ENCODE data around the gene TUBA8.
"Not testable (repeated sequence)": the region's sequence is repeated elsewhere in the genome, so short reads cannot be mapped to it uniquely, and the experiment has no call there.

TUBA8 gene

DNA sequence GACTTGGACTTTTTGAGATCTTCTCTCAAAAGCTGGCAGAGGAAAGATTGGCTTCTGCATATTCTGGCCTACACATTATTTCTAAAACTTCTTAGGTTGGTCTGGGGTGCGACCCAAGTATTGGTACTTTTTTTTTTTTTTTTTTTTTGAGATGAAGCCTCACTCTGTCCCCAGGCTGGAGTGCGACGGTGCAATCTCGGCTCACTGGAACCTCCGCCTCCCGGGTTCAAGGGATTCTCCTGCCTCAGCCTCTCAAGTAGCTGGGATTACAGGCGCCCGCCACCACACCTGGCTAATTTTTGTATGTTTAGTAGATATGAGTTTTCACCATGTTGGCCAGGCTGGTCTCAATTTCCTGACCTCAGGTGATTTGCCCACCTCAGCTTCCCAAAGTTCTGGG lies 50.0 kb downstream of the TUBA8 start:
- not testable (repeated sequence) for DNase-seq (ENCODE audit: low read depth, low spot score); H3K27ac ChIP-seq

DNA sequence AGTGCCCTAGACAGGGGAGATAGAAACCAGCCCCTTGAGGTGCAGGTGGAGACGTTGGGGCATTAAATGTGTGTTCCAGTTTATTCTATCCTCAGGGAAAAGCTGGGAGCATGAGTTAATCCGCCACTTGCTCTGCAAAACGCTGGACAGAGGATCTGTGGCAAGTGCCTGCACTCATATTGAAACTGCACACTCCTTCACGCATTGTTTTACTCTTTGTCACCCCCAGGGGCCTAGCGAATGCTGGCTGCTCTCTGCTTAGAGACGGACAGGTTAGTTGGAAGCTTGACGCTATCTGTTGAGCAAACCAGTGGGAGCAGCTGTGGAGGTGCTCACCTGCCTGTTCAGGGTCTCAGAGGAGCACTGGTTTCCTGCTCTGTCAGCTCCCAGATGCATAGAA lies 53.2 kb downstream of the TUBA8 start:
- DNase-seq (ENCODE audit: low read depth, low spot score); H3K27ac ChIP-seq: not testable (repeated sequence)

DNA sequence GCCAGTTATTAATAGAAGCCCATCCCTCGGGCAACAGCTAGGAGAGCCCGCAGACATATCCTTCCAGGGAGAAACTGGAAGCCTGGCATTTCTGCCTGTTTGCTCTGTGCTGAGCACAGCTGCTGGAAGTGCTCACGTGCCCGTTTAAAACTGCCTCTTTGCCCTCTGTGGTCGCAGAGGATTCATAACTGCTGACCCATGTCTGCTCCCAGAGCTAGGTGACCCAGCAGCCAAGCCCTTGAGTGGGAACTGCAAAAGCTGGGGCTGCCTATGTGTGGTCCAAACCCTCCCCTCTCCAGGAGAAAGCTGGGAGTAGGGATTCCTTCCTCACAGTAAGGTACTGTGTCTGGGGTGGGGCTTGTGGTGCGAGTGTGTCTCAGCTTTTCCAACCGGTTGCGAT lies 54.0 kb downstream of the TUBA8 start:
- H3K27ac ChIP-seq; DNase-seq (ENCODE audit: low read depth, low spot score): not testable (repeated sequence)

DNA sequence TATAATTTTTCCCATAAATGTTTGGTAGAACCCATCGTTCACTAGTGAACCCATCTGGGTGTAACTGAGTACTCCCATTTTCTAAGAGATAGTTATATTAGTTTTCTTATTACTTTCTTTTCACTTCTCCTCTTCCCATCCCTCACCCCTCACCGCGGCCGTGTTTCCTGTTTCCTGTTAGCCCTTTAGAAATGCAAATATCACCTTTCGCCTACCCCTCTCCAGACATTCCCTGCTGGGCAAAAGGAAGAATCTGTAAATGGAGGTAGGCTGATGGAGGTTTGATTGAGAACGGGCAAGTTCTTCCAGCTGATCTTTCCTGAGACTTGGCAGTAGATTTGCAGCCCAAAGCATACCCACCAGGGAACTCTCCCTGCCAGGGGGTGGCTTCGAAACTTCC lies 54.7 kb downstream of the TUBA8 start:
- H3K27ac ChIP-seq; DNase-seq (ENCODE audit: low read depth, low spot score): not testable (repeated sequence)

DNA sequence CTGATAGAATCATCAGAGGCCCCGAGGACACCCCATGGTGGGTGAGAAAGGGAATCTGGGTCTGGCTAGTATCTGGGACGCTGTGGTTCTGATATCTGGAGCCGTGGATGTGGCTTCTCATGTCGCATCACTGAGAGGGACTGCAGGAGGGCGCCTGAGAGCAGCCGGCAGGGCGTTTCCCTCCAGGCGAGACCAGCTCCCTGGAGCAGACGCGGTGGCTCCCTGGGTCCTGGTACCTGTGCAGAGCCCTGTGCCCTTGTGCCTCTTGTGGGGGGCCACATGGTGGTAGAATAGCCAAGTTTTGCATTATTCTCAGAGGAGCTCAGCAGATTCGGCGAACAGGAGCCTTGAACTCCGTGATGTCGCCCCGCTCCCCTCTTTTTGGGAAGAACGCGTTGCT lies 59.7 kb downstream of the TUBA8 start:
- not testable (repeated sequence) for DNase-seq (ENCODE audit: low read depth, low spot score); H3K27ac ChIP-seq

DNA sequence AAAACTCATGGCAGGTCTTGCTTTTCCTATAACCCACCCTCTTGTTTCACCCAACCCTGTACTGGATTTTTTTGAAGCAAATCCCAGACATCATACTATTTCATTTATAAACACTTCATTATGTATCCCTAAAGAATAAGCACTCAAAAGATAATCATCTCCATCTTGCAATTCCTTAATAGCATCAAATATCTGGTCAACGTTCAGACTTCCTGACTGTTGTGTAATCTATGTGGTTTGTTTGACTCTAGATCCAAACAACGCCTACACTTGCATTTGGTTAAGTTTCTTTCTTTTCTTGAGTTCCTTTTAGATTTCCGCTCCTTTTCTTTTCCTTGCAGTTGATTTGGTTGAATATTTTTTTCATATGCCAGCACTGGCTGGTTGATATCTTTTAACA lies 61.6 kb downstream of the TUBA8 start:
- not testable (repeated sequence) for DNase-seq (ENCODE audit: low read depth, low spot score); H3K27ac ChIP-seq

DNA sequence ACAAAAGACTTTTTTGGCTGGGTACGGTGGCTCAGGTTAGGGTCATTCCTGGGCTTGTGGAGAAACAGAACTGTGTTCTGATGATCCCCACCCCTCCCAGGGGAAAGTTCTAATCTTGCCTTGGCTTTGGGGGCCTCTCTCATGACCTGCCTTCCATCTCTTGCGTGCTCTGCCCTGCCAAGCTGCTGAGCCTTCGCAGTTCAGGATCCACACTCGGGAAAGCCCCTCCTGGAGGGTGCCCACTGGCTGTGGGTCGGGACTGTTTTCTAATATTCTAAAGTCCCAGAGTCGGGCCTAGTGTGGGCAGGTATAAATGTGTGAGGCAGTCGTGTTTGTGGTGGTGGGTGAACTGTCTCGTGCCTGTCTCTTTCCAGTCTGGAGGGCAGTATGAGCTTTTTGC lies 62.2 kb downstream of the TUBA8 start:
- not testable (repeated sequence) for DNase-seq (ENCODE audit: low read depth, low spot score); H3K27ac ChIP-seq

DNA sequence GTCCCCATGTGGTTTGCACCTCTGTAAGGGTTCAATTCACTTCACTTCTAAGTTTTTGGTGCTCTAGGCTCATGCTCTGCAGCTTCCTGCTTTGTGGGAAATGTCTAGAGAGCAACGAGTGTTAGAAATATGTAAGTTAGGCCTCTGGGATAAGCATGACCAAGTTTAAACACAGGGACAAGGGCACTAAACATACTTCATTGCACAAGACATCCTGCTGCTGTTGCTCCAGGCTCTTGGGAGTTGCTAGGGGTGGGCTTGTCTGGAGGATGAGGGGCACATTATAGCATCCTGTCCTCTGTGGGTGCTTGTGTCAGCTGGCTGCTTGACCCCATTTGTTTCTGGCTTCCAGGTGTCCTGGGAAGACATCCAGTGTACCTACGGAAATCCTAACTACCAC lies 62.8 kb downstream of the TUBA8 start:
- DNase-seq (ENCODE audit: low read depth, low spot score); H3K27ac ChIP-seq: not testable (repeated sequence)
